BLaER1 treated with 17β-estradiol and CSF1 and Interleukin-3, amounts not matched to agents 10 nM and 100 nM (cell line): ENCODE results near the gene CEP55.
A peak's percentile ranks its signal among the peaks of the same experiment; 100 is the strongest.
"Not testable (repeated sequence)": the region's sequence is repeated elsewhere in the genome, so short reads cannot be mapped to it uniquely, and the experiment has no call there.

Source experiments
- H3K27ac ChIP-seq, 11 experiments: shearing (Covaris generic); formaldehyde crosslinking; 2 replicates each; pipeline ENCODE4 v1.8.1; 2022
- H3K27me3 ChIP-seq, 11 experiments: shearing (Covaris generic); formaldehyde crosslinking; 2 replicates each; pipeline ENCODE4 v1.8.1; 2022
- H3K36me3 ChIP-seq, 11 experiments: shearing (Covaris generic); formaldehyde crosslinking; 2 replicates each; pipeline ENCODE4 v1.8.1; 2022
- H3K4me1 ChIP-seq, 10 experiments: shearing (Covaris generic); formaldehyde crosslinking; 2 replicates each; pipeline ENCODE4 v1.8.1; 2022
- H3K4me2 ChIP-seq, 11 experiments: shearing (Covaris generic); formaldehyde crosslinking; 2 replicates each; pipeline ENCODE4 v1.8.1; 2022
- H3K4me3 ChIP-seq, 10 experiments: shearing (Covaris generic); formaldehyde crosslinking; 2 replicates each; pipeline ENCODE4 v1.8.1; 2022
- H3K9ac ChIP-seq, 11 experiments: shearing (Covaris generic); formaldehyde crosslinking; 2 replicates each; pipeline ENCODE4 v1.8.1; 2022
- H3K9me3 ChIP-seq, 11 experiments: shearing (Covaris generic); formaldehyde crosslinking; replicated peaks in 1 of 11; 2 replicates each; pipeline ENCODE4 v1.8.1; 2022
- H4K20me1 ChIP-seq, 11 experiments: shearing (Covaris generic); formaldehyde crosslinking; 2 replicates each; pipeline ENCODE4 v1.8.1; 2022
- Cebpa-rat ChIP-seq, 11 experiments: shearing (Covaris generic); IDR thresholded peaks; 2 replicates each; pipeline ENCODE4 v1.8.1; 2022

Gene CEP55

GRCh38 chr10:93465806-93466675 lies 30.4 kb upstream of the CEP55 start:
- no peaks in the 10 kb centered on the region for H3K27me3 ChIP-seq
- 0 out of 22 replicates have a peak overlapping the region, but pooled peaks of 1 of the 11 experiments have one; percentile 6 for H3K9ac ChIP-seq
- no peaks in the 10 kb centered on the region; a peak in 1 of 22 replicates for H3K9me3 ChIP-seq
- peak overlapping the region in 8 of 11 experiments; percentile 3 to 58 (median 30); a peak in 10 of 22 replicates for H3K27ac ChIP-seq
- no peaks in the 10 kb centered on the region for H4K20me1 ChIP-seq
- no peak for TF ChIP-seq Cebpa-rat (IDR thresholded peaks at IDR 0.05)
- H3K36me3 ChIP-seq: no peaks in the 10 kb centered on the region; a peak in 1 of 22 replicates
- no peak overlapping the region for H3K4me3 ChIP-seq
- H3K4me2 ChIP-seq: peak overlapping the region in 5 of 11 experiments; percentile 42 to 80 (median 66); a peak in 10 of 22 replicates
- peaks cover 15 to 73% (median 42%) of the 10 kb centered on the region in 10 experiments for H3K4me1 ChIP-seq

GRCh38 chr10:93467635-93468034 lies 28.8 kb upstream of the CEP55 start:
- H4K20me1 ChIP-seq, H3K4me3 ChIP-seq, H3K36me3 ChIP-seq, H3K27ac ChIP-seq, H3K27me3 ChIP-seq, H3K9ac ChIP-seq, H3K9me3 ChIP-seq, H3K4me2 ChIP-seq: not testable (repeated sequence)
- H3K4me1 ChIP-seq: peaks cover 0 to 68% (median 27%) of the 10 kb centered on the region in 10 experiments; a peak in 14 of 20 replicates

- Histone ChIP-seq H4K20me1 (no peaks in the 10 kb centered on the region), H3K4me1 (peaks cover 0 to 59% (median 22%) of the 10 kb centered on the region in 10 experiments; a peak in 14 of 20 replicates), H3K4me3 (no peak overlapping the region), H3K4me2 (0 out of 22 replicates have a peak overlapping the region, but pooled peaks of 1 of the 11 experiments have one; percentile 12), H3K27me3 (no peaks in the 10 kb centered on the region), H3K27ac (no peak overlapping the region), H3K9ac (no peak overlapping the region), H3K9me3 (no peaks in the 10 kb centered on the region; a peak in 1 of 22 replicates), H3K36me3 (no peaks in the 10 kb centered on the region; a peak in 1 of 22 replicates)
- TF ChIP-seq Cebpa-rat (IDR thresholded peaks at IDR 0.05): no peak
Measured at GRCh38 chr10:93468461-93469213, 27.8 kb upstream of the CEP55 start.

GRCh38 chr10:93469454-93469853 lies 27.0 kb upstream of the CEP55 start:
- H3K27ac ChIP-seq: no peak overlapping the region
- H3K4me2 ChIP-seq: no peak overlapping the region
- no peaks in the 10 kb centered on the region for H3K27me3 ChIP-seq
- no peaks in the 10 kb centered on the region; a peak in 1 of 22 replicates for H3K9me3 ChIP-seq
- no peaks in the 10 kb centered on the region; a peak in 1 of 22 replicates for H3K36me3 ChIP-seq
- TF ChIP-seq Cebpa-rat (IDR thresholded peaks at IDR 0.05): no peak
- H3K4me3 ChIP-seq: no peak overlapping the region
- H3K9ac ChIP-seq: no peak overlapping the region
- H4K20me1 ChIP-seq: no peaks in the 10 kb centered on the region
- peaks cover 0 to 57% (median 15%) of the 10 kb centered on the region in 10 experiments; a peak in 14 of 20 replicates for H3K4me1 ChIP-seq

- no peak for TF ChIP-seq Cebpa-rat (IDR thresholded peaks at IDR 0.05)
- H3K27me3 ChIP-seq: no peaks in the 10 kb centered on the region
- H3K27ac ChIP-seq: peak overlapping the region in 3 of 11 experiments; percentile 24 to 46 (median 25); a peak in 4 of 22 replicates
- no peak overlapping the region for H3K9ac ChIP-seq
- H3K4me1 ChIP-seq: peaks cover 0 to 53% (median 10%) of the 10 kb centered on the region in 10 experiments; a peak in 14 of 20 replicates
- peak overlapping the region in 5 of 11 experiments; percentile 1 to 47 (median 22); a peak in 9 of 22 replicates for H3K4me2 ChIP-seq
- H4K20me1 ChIP-seq: peaks cover 0 to 3% (median 0%) of the 10 kb centered on the region in 11 experiments; a peak in 1 of 22 replicates
- H3K36me3 ChIP-seq: no peaks in the 10 kb centered on the region; a peak in 1 of 22 replicates
- no peak overlapping the region for H3K4me3 ChIP-seq
- no peaks in the 10 kb centered on the region; a peak in 1 of 22 replicates for H3K9me3 ChIP-seq
Measured at GRCh38 chr10:93471110-93471651, 25.2 kb upstream of the CEP55 start.

- H3K27ac ChIP-seq: no peak overlapping the region
Measured at GRCh38 chr10:93473161-93473560, 23.3 kb upstream of the CEP55 start.

GRCh38 chr10:93473804-93474472 lies 22.5 kb upstream of the CEP55 start:
- Histone ChIP-seq H3K4me2 (peak overlapping the region in 3 of 11 experiments; percentile 12 to 25 (median 17); a peak in 4 of 22 replicates), H3K4me1 (peaks cover 0 to 53% (median 13%) of the 10 kb centered on the region in 10 experiments; a peak in 11 of 20 replicates), H3K4me3 (no peak overlapping the region), H3K27me3 (no peaks in the 10 kb centered on the region), H3K27ac (no peak overlapping the region), H3K36me3 (no peaks in the 10 kb centered on the region; a peak in 1 of 22 replicates), H3K9ac (no peak overlapping the region), H4K20me1 (peaks cover 0 to 3% (median 0%) of the 10 kb centered on the region in 11 experiments; a peak in 1 of 22 replicates), H3K9me3 (no peaks in the 10 kb centered on the region)
- no peak for TF ChIP-seq Cebpa-rat (IDR thresholded peaks at IDR 0.05)

More at GRCh38 chr10:93473161-93473560, 23.3 kb upstream of the CEP55 start:
- H3K9ac ChIP-seq: no peak overlapping the region
- H3K36me3 ChIP-seq: no peaks in the 10 kb centered on the region; a peak in 1 of 22 replicates
- H3K4me2 ChIP-seq: peak overlapping the region in 3 of 11 experiments; percentile 12 to 25 (median 17); a peak in 4 of 22 replicates
- TF ChIP-seq Cebpa-rat (IDR thresholded peaks at IDR 0.05): no peak
- no peaks in the 10 kb centered on the region for H3K27me3 ChIP-seq
- no peak overlapping the region for H3K4me3 ChIP-seq
- peaks cover 0 to 56% (median 13%) of the 10 kb centered on the region in 10 experiments; a peak in 11 of 20 replicates for H3K4me1 ChIP-seq
- no peaks in the 10 kb centered on the region; a peak in 1 of 22 replicates for H3K9me3 ChIP-seq
- peaks cover 0 to 3% (median 0%) of the 10 kb centered on the region in 11 experiments; a peak in 1 of 22 replicates for H4K20me1 ChIP-seq

GRCh38 chr10:93475227-93475626 lies 21.2 kb upstream of the CEP55 start:
- Histone ChIP-seq H3K9ac (no peak overlapping the region), H3K9me3 (no peaks in the 10 kb centered on the region), H3K4me2 (peak overlapping the region in 5 of 11 experiments; percentile 43 to 71 (median 64); a peak in 10 of 22 replicates), H3K27me3 (no peaks in the 10 kb centered on the region; a peak in 1 of 22 replicates), H4K20me1 (peaks cover 0 to 3% (median 0%) of the 10 kb centered on the region in 11 experiments; a peak in 1 of 22 replicates), H3K27ac (peak overlapping the region in 2 of 11 experiments; percentile 44 to 58; a peak in 2 of 22 replicates), H3K4me1 (peaks cover 0 to 58% (median 13%) of the 10 kb centered on the region in 10 experiments; a peak in 11 of 20 replicates), H3K36me3 (no peaks in the 10 kb centered on the region), H3K4me3 (no peak overlapping the region)
- no peak for TF ChIP-seq Cebpa-rat (IDR thresholded peaks at IDR 0.05)
